CD4-positive, alpha-beta memory T cell (primary cell): ENCODE measurements around the gene MFRP. TPM values are rescaled to one million over a fixed set of nuclear protein-coding genes. Genes with fewer than 3 reads are reported as not detected.

Experiments
- CTCF ChIA-PET: fragments of 350-600 bp; sonication (Branson Sonifier 250); formaldehyde crosslinking; loops from one replicate; lab custom pipeline; 2021; ENCODE audit warnings: inconsistent platforms; ENCODE audit not compliant: partially characterized antibody; lab: Charles Lee
- POLR2A ChIA-PET: fragments of 350-600 bp; sonication (Branson Sonifier 250); formaldehyde crosslinking; loops from one replicate; lab custom pipeline; 2021; ENCODE audit not compliant: partially characterized antibody; lab: Charles Lee
- DNase-seq, 5 donors: peaks; one replicate each; pipeline versions ENCODE4 v3.0.0 to v3.0.0-alpha.2; 2020 to 2022; ENCODE audit warnings: mixed read lengths in 1 of 5
- H3K27ac ChIP-seq: one replicate; pipeline ENCODE4 v1.7.0; 2013; ENCODE audit warnings: low read depth, low read length
- H3K27me3 ChIP-seq: 2 replicates; pipeline ENCODE4 v1.7.0; 2013; ENCODE audit warnings: mild to moderate bottlenecking, low read length, moderate library complexity; ENCODE audit not compliant: insufficient read depth
- H3K36me3 ChIP-seq: 2 replicates; pipeline ENCODE4 v1.7.0; 2013; ENCODE audit warnings: mild to moderate bottlenecking, low read length, moderate library complexity; ENCODE audit not compliant: insufficient read depth
- H3K4me1 ChIP-seq: 2 replicates; pipeline ENCODE4 v1.7.0; 2013; ENCODE audit warnings: mild to moderate bottlenecking, low read length, moderate library complexity; ENCODE audit not compliant: insufficient read depth
- H3K4me3 ChIP-seq, 2 donors: one replicate each; pipeline ENCODE4 v1.7.0; 2013; ENCODE audit warnings: low read length in 2 of 2, mild to moderate bottlenecking in 1 of 2
- H3K9me3 ChIP-seq, 2 donors: one replicate each; pipeline ENCODE4 v1.7.0; 2013; ENCODE audit warnings: low read length in 2 of 2, control low read depth in 1 of 2; ENCODE audit not compliant: control insufficient read depth in 1 of 2
- H3K27ac Mint-ChIP-seq, 7 donors: one replicate each; pipeline ENCODE4 v1.8.0; 2020 to 2021; ENCODE audit warnings: mixed read lengths in 7 of 7, mild to moderate bottlenecking in 6 of 7, inconsistent platforms in 3 of 7, moderate library complexity in 3 of 7
- H3K27me3 Mint-ChIP-seq, 2 donors: one replicate each; pipeline ENCODE4 v1.8.0; 2020 to 2021; ENCODE audit warnings: mixed read lengths in 2 of 2
- H3K36me3 Mint-ChIP-seq, 2 donors: one replicate each; pipeline ENCODE4 v1.8.0; 2020 to 2021; ENCODE audit warnings: mixed read lengths in 2 of 2, inconsistent platforms in 1 of 2, mild to moderate bottlenecking in 1 of 2
- H3K4me1 Mint-ChIP-seq, 4 donors: one replicate each; pipeline ENCODE4 v1.8.0; 2020 to 2021; ENCODE audit warnings: mixed read lengths in 4 of 4, mild to moderate bottlenecking in 1 of 4
- H3K4me3 Mint-ChIP-seq, 8 donors: one replicate each; pipeline ENCODE4 v1.8.0; 2020 to 2021; ENCODE audit warnings: mixed read lengths in 8 of 8, mild to moderate bottlenecking in 7 of 8, moderate library complexity in 6 of 8, inconsistent platforms in 3 of 8
- H3K9me3 Mint-ChIP-seq, 8 donors: one replicate each; pipeline ENCODE4 v1.8.0; 2020 to 2021; ENCODE audit warnings: mixed read lengths in 8 of 8, mild to moderate bottlenecking in 5 of 8, inconsistent platforms in 3 of 8, moderate library complexity in 1 of 8
- intact Hi-C: fragments of 100-400 bp; cut with micrococcal nuclease; formaldehyde crosslinking; loops from one replicate; pipeline ENCODE4 v1.15.1; 2023
- polyA plus RNA-seq, 2 donors: library from polyadenylated mRNA; unstranded; fragments of 300-500 nt; fragmentation: Illumina TruSeq; gene quantifications; one replicate each; pipeline ENCODE4 v1.2.3, GENCODE V29; 2021
- total RNA-seq, 2 experiments: library from RNA; stranded (reverse); gene quantifications; one replicate each; pipeline ENCODE4 v1.2.3, GENCODE V29; 2021

MFRP gene
- total and polyA plus RNA-seq, 4 experiments from 2014 or later, result not detected

DNA sequence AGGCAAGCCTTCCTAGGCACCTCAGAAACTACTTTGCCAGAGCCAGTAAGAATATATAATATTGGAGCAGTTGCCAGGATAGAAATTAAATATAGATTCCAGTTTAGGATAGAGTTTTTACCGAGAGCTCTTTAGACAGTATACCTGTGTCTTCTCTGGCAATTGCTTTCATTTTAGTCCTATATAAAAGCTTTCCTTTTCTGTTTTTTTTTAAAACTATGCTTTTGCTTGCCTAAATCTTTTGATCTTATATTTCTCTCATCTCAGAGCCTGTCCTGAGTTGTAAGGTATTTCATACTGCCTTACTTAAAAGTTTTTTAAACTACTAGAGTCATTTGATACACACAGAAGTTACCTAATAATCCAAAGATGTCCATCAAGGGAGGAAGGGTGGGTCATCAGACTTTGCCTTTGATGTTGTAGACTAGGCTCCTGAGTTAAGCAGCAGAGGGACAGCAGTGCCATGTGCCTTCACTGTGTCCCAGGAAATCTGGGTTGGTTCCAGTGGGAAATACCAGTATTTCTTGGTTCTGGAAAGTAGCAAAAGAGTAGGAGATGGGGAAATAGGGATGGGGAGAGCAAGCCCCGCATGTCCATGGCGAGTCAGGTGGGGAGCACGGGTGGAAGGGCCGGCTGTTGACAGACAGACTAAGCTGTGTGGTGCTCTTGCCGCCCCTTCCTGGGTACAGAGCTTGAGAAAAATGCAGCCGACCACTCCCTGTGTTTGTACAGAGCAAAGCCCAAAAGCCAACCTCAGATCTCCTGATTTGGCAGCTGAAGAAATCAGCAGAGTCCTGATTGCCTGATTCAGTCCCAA is 40.7 kb downstream of the MFRP start:
- no peaks in the 10 kb centered on the region for H3K27me3 ChIP-seq
- POLR2A ChIA-PET, result interaction anchor here (1.5 kb wide), 1 partner anchor 100 kb away, joined by 6 read pairs; the partner anchor contains the start of gene CBL
- no peak for DNase-seq
- peaks cover 26% of the 10 kb centered on the region for H3K4me1 ChIP-seq
- intact Hi-C loops, result no loop called here
- H3K4me3 ChIP-seq, result no peak overlapping the region
- no peaks in the 10 kb centered on the region for H3K9me3 ChIP-seq
- Mint-ChIP-seq H3K27ac (peak overlapping the region; percentile 60 to 94 (median 80)), H3K27me3 (no peaks in the 10 kb centered on the region), H3K9me3 (no peaks in the 10 kb centered on the region), H3K4me3 (peak overlapping the region in 4 of 8 donors; percentile 32 to 68 (median 44)), H3K36me3 (peaks cover 38 to 48% of the 10 kb centered on the region in 2 donors), H3K4me1 (peaks cover 12 to 25% (median 18%) of the 10 kb centered on the region in 4 donors)
- peaks cover 34% of the 10 kb centered on the region for H3K36me3 ChIP-seq
- no peak overlapping the region for H3K27ac ChIP-seq
- CTCF ChIA-PET, result interaction anchor here (1.0 to 13.7 kb wide), 4 partner anchors 17 to 100 kb away, joined by 3 to 86 read pairs (median 4); partner anchors contain the start of gene CBL

DNA sequence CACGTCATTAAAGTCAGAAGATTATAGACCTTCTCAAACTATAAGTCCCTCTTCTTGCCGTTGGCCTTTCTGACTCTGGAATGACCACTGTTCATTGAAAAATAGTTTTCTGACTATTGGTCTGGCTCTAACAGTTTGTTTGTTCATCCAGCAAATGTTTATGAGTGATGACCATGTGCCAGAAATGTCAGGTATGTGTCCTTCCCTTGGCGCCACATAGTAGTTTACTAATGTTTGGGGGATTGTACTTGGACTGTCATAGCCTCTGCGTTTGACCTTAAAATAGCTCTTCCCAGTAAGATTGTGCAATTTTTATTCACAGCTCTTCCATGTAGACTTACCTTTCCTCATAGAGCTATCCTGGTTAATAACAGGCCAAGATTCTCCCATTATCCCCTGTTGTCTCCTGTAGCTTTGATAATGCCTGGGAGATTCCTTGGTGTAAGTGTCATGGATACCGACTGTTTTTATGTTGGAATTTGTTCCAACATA is 43.2 kb downstream of the MFRP start:
- H3K27ac ChIP-seq, result no peak overlapping the region
- no peaks in the 10 kb centered on the region for H3K27me3 ChIP-seq
- Mint-ChIP-seq H3K9me3 (no peaks in the 10 kb centered on the region), H3K27ac (peak overlapping the region in 1 of 7 donors; percentile 6), H3K4me1 (peaks cover 13 to 25% (median 18%) of the 10 kb centered on the region in 4 donors), H3K4me3 (no peak overlapping the region), H3K27me3 (no peaks in the 10 kb centered on the region), H3K36me3 (peaks cover 57 to 66% of the 10 kb centered on the region in 2 donors)
- H3K9me3 ChIP-seq, result no peaks in the 10 kb centered on the region
- POLR2A ChIA-PET, result no interaction called here
- no peak overlapping the region for H3K4me3 ChIP-seq
- DNase-seq, result no peak
- CTCF ChIA-PET, result interaction anchor here (13.7 kb wide), 1 partner anchor 19 kb away, joined by 86 read pairs; no protein-coding TSS in a partner anchor
- H3K36me3 ChIP-seq, result peaks cover 59% of the 10 kb centered on the region
- H3K4me1 ChIP-seq, result peaks cover 26% of the 10 kb centered on the region
- intact Hi-C loops, result no loop called here

DNA sequence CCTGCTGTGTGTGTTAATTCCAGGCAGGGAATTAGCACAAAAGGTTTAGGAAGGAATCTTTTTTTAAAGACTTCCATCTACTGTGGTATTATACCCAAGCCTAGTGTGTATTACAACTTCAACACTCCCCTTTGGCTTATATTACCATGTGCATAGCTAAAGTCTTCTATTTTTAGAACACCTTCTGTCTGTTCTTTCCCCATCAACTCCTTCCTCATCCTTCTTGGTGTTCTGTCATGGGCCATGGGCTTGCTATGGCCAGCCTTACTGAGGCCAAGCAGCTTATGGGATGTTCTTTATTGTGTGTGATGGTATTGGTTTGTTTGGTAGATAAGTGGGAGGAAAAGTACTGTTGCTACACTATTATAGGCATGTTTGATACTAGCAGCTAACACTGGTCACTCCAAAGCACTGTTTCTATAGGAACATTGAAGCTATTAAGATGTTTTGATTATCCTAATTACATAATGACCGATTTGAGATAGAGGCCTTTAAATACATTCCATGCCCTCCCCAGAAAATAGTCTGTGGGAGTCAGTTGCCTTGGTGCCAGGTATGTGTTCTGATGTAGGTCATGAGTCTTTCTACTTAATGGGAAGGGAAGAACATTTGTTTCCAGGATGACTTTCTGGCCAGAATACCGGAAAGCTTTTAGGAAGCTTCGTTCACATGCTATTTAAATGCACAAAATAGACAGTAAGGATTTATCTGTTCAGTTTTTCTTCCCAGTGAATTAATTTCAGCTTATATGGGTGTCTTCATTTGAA is 46.1 kb downstream of the MFRP start:
- Histone ChIP-seq H3K27ac (no peak overlapping the region), H3K9me3 (no peaks in the 10 kb centered on the region), H3K4me1 (peaks cover 6% of the 10 kb centered on the region), H3K4me3 (no peak overlapping the region), H3K27me3 (no peaks in the 10 kb centered on the region), H3K36me3 (peaks cover 77% of the 10 kb centered on the region)
- Mint-ChIP-seq H3K4me3 (no peak overlapping the region), H3K27me3 (no peaks in the 10 kb centered on the region), H3K36me3 (peaks cover 78 to 82% of the 10 kb centered on the region in 2 donors), H3K4me1 (peaks cover 5 to 8% (median 6%) of the 10 kb centered on the region in 4 donors), H3K9me3 (no peaks in the 10 kb centered on the region), H3K27ac (peak overlapping the region in 1 of 7 donors; percentile 87)
- CTCF ChIA-PET, result interaction anchor here (0.6 to 13.7 kb wide), 7 partner anchors 16 to 104 kb away, joined by 3 to 86 read pairs (median 4); partner anchors contain the start of gene CBL
- POLR2A ChIA-PET, result interaction anchor here (1.8 kb wide), 1 partner anchor 15 kb away, joined by 3 read pairs; no protein-coding TSS in a partner anchor
- DNase-seq, result no peak
- intact Hi-C loops, result no loop called here

DNA sequence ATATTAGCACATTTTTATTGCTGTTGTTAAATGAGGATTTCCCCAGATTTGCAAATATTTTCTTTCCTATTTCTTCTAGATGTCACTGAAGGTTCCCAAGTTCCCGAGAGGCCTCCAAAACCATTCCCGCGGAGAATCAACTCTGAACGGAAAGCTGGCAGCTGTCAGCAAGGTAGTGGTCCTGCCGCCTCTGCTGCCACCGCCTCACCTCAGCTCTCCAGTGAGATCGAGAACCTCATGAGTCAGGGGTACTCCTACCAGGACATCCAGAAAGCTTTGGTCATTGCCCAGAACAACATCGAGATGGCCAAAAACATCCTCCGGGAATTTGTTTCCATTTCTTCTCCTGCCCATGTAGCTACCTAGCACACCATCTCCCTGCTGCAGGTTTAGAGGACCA is 47.1 kb downstream of the MFRP start:
- Mint-ChIP-seq H3K27me3 (no peaks in the 10 kb centered on the region), H3K27ac (no peak overlapping the region), H3K4me1 (peaks cover 0 to 2% (median under 1%) of the 10 kb centered on the region in 4 donors), H3K36me3 (peaks cover 71 to 86% of the 10 kb centered on the region in 2 donors), H3K4me3 (no peak overlapping the region), H3K9me3 (no peaks in the 10 kb centered on the region)
- Histone ChIP-seq H3K27me3 (no peaks in the 10 kb centered on the region), H3K36me3 (peaks cover 77% of the 10 kb centered on the region), H3K27ac (no peak overlapping the region), H3K4me1 (no peaks in the 10 kb centered on the region), H3K4me3 (no peak overlapping the region), H3K9me3 (no peaks in the 10 kb centered on the region)
- ChIA-PET POLR2A (no interaction called here), CTCF (interaction anchor here (0.8 to 13.7 kb wide), 3 partner anchors 12 to 93 kb away, joined by 3 to 86 read pairs (median 9); partner anchors contain the start of gene CBL)
- intact Hi-C loops, result no loop called here
- DNase-seq, result no peak

DNA sequence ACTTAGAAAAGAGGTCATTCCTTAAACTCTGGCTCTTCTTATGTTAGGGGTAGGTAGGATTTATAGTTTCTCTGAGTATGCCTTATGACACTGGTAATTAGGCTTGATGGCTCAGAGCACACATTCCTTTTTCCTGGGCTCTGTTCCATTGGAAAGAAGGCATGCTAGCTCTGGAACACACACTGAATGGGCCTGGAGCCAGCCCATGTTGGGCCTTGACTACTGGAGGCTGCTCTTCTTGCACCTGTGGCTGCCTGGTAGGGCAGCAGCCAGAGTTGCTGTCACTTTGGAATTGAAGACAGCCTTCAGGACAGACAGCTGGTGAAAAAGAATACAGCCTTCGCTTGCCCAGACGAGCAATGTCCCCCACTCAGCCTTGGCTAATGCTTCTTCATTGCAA is 47.8 kb downstream of the MFRP start:
- Mint-ChIP-seq H3K27ac (no peak overlapping the region), H3K4me3 (no peak overlapping the region), H3K36me3 (peaks cover 70 to 83% of the 10 kb centered on the region in 2 donors), H3K27me3 (no peaks in the 10 kb centered on the region), H3K9me3 (no peaks in the 10 kb centered on the region), H3K4me1 (peaks cover 0 to 2% (median under 1%) of the 10 kb centered on the region in 4 donors)
- Histone ChIP-seq H3K9me3 (no peaks in the 10 kb centered on the region), H3K36me3 (peaks cover 72% of the 10 kb centered on the region), H3K4me3 (no peak overlapping the region), H3K27ac (no peak overlapping the region), H3K27me3 (no peaks in the 10 kb centered on the region), H3K4me1 (no peaks in the 10 kb centered on the region)
- DNase-seq, result no peak
- intact Hi-C loops, result no loop called here
- ChIA-PET POLR2A (no interaction called here), CTCF (interaction anchor here (13.7 kb wide), 1 partner anchor 24 kb away, joined by 86 read pairs; no protein-coding TSS in a partner anchor)

DNA sequence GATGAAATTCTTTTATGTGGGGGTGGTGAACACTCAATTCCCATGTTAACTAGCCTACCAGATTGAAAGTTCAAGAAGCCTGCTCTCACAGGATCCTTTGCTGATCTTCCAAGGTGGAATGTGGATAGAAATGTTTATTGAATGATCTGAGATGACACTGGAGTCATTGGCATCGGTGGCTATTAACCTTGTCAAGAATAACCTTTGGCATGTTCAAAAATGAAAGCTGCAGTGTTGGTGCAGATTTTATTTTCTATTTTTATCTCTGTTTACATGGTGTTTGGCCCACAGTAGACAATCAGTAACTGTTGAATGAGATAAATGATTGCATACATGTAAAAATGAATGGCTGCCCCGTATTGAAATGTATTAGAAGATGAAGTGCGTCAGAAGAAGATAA is 48.6 kb downstream of the MFRP start:
- Histone ChIP-seq H3K36me3 (peaks cover 64% of the 10 kb centered on the region), H3K9me3 (no peaks in the 10 kb centered on the region), H3K27ac (no peak overlapping the region), H3K4me3 (no peak overlapping the region), H3K4me1 (no peaks in the 10 kb centered on the region), H3K27me3 (no peaks in the 10 kb centered on the region)
- H3K9me3 Mint-ChIP-seq, result no peaks in the 10 kb centered on the region
- H3K4me3 Mint-ChIP-seq, result no peak overlapping the region
- DNase-seq, result no peak
- peaks cover 0 to 2% (median under 1%) of the 10 kb centered on the region in 4 donors for H3K4me1 Mint-ChIP-seq
- no peaks in the 10 kb centered on the region for H3K27me3 Mint-ChIP-seq
- POLR2A ChIA-PET, result interaction anchor here (0.7 to 1.3 kb wide), 2 partner anchors 14 to 23 kb away, joined by 4 to 5 read pairs; no protein-coding TSS in a partner anchor
- H3K36me3 Mint-ChIP-seq, result peaks cover 67 to 80% of the 10 kb centered on the region in 2 donors
- CTCF ChIA-PET, result interaction anchor here (0.8 to 13.7 kb wide), 5 partner anchors 12 to 129 kb away, joined by 3 to 86 read pairs (median 3); no protein-coding TSS in a partner anchor
- intact Hi-C loops, result no loop called here
- H3K27ac Mint-ChIP-seq, result no peak overlapping the region
